ENCODE data around the gene ZC3H12D.
"Not testable (repeated sequence)": the region's sequence is repeated elsewhere in the genome, so short reads cannot be mapped to it uniquely, and the experiment has no call there.

ZC3H12D gene

DNA sequence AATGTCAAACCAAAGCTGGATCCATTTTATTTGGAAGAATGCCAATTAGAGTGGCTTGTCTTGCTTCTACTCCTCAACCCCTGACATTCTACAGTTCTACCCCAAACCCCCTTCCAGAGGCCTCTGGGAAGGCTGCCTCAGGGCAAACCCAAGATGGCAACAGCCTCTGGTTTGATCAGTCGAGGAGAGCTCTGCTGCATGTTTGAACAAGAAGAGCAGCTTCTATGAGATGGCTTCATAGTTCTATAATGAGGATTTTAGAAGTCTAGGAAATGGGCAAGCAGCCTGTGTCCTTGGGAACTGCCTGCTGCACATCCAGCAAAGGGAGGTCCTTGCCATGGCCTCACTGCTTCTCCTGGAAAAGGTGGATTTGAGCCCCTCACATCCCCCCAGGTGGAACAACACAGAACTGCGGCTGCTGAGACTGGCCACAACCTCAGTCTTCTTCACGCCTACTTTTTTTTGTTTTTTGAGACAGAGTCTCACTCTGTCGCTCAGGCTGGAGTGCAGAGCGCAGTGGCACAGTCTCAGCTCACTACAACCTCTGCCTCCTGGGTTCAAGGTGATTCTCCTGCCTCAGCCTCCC lies 37.9 kb downstream of the ZC3H12D start:
- DNase-seq (ENCODE audit: extremely low spot score) = no peak
- CTCF ChIA-PET = interaction anchor here (1.1 to 2.2 kb wide), 3 partner anchors 15 to 869 kb away, joined by 3 to 15 read pairs (median 14); no protein-coding TSS in a partner anchor
- POLR2A ChIA-PET = interaction anchor here (0.6 kb wide), 1 partner anchor 20 kb away, joined by 4 read pairs; no protein-coding TSS in a partner anchor
- TF ChIP-seq CTCF (IDR thresholded peaks at IDR 0.05; ENCODE audit: control extremely low read depth, extremely low read depth, low read depth, missing control alignments) = no peak

- ChIA-PET POLR2A (no interaction called here), CTCF (interaction anchor here (0.8 to 2.1 kb wide), 5 partner anchors 12 to 71 kb away, joined by 3 to 15 read pairs (median 4); no protein-coding TSS in a partner anchor)
- TF ChIP-seq CTCF (IDR thresholded peaks at IDR 0.05; ENCODE audit: control extremely low read depth, extremely low read depth, low read depth, missing control alignments) = no peak
- DNase-seq (ENCODE audit: extremely low spot score) = no peak
Observed at GRCh38 chr6:149445573-149445972, 39.2 kb downstream of the ZC3H12D start.

DNA sequence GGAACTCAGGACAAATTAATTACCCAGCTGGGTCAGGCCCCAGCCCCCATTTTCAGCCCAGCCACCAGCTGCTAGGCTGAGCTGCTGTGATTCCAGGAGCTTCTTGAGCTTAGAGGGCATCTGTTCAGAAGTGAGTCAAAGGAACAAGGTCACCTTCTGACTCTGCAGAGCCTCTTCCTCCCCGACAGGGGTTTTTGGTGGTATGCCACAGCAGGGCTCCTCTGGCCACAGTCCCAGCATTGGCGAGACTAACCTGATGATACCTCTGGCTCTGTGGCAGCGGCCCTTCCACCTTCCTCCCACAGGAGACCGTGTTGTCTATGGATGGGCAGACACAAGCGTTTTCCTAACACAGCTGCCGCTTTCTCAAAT lies 39.7 kb downstream of the ZC3H12D start:
- no peak for DNase-seq (ENCODE audit: extremely low spot score)
- CTCF ChIA-PET = interaction anchor here (0.8 to 2.1 kb wide), 4 partner anchors 12 to 71 kb away, joined by 3 to 15 read pairs (median 4); no protein-coding TSS in a partner anchor
- POLR2A ChIA-PET = no interaction called here
- TF ChIP-seq CTCF (IDR thresholded peaks at IDR 0.05; ENCODE audit: control extremely low read depth, extremely low read depth, low read depth, missing control alignments) = no peak

DNA sequence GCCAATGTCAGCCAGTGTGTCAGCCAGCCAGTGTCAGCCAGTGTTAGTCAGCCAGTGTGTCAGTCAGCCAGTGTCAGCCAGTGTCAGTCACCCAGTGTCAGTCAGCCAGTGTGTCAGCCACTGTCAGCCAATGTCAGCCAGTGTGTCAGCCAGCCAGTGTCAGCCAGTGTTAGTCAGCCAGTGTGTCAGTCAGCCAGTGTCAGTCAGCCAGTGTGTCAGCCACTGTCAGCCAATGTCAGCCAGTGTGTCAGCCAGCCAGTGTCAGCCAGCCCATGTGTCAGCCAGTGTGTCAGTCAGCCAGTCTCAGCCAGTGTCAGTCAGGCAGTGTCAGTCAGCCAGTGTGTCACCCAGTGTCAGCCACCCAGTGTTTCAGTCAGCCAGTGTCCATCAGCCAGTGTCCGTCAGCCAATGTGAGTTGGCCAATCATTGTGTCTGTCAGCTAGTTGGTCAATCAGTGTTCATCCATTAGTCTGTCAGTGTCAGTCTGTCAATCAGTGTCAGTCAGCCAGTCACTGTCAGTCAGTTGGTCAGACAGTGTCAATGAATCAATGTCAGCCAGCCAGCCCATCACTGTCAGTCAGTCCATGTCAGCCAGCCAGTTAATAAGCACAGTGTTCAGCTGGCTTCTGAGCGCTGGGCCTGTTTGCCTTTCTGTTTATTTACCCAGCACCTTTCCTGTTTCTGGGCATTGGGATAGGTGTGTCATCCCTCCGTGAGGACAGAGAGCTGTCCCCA lies 40.3 kb downstream of the ZC3H12D start:
- CTCF ChIA-PET = interaction anchor here (0.8 to 2.1 kb wide), 4 partner anchors 11 to 72 kb away, joined by 3 to 15 read pairs (median 4); no protein-coding TSS in a partner anchor
- POLR2A ChIA-PET; DNase-seq (ENCODE audit: extremely low spot score): not testable (repeated sequence)

GRCh38 chr6:149443411-149444181 lies 41.2 kb downstream of the ZC3H12D start:
- CTCF ChIA-PET = interaction anchor here (0.7 to 1.9 kb wide), 4 partner anchors 12 to 411 kb away, joined by 3 to 9 read pairs (median 4); no protein-coding TSS in a partner anchor
- POLR2A ChIA-PET = no interaction called here
- no peak for TF ChIP-seq CTCF (IDR thresholded peaks at IDR 0.05; ENCODE audit: control extremely low read depth, extremely low read depth, low read depth, missing control alignments)
- DNase-seq (ENCODE audit: extremely low spot score) = no peak

- no peak for TF ChIP-seq CTCF (IDR thresholded peaks at IDR 0.05; ENCODE audit: control extremely low read depth, extremely low read depth, low read depth, missing control alignments)
- POLR2A ChIA-PET = no interaction called here
- DNase-seq (ENCODE audit: extremely low spot score) = no peak
- CTCF ChIA-PET = interaction anchor here (1.3 to 3.9 kb wide), 5 partner anchors 10 to 360 kb away, joined by 3 to 20 read pairs (median 4); no protein-coding TSS in a partner anchor
Observed at GRCh38 chr6:149441740-149442139, 43.1 kb downstream of the ZC3H12D start.
